Fibroblast of peridontal ligament (primary cell): Measurements from ENCODE around the gene CBLB.
A peak's percentile ranks its signal among the peaks of the same experiment; 100 is the strongest.
"Not testable (repeated sequence)": the region's sequence is repeated elsewhere in the genome, so short reads cannot be mapped to it uniquely, and the experiment has no call there.

Experiments
- DNase-seq: peaks from one replicate; pipeline ENCODE4 v3.0.0-alpha.2; 2010; ENCODE audit errors: extremely low read depth

Gene CBLB

DNA sequence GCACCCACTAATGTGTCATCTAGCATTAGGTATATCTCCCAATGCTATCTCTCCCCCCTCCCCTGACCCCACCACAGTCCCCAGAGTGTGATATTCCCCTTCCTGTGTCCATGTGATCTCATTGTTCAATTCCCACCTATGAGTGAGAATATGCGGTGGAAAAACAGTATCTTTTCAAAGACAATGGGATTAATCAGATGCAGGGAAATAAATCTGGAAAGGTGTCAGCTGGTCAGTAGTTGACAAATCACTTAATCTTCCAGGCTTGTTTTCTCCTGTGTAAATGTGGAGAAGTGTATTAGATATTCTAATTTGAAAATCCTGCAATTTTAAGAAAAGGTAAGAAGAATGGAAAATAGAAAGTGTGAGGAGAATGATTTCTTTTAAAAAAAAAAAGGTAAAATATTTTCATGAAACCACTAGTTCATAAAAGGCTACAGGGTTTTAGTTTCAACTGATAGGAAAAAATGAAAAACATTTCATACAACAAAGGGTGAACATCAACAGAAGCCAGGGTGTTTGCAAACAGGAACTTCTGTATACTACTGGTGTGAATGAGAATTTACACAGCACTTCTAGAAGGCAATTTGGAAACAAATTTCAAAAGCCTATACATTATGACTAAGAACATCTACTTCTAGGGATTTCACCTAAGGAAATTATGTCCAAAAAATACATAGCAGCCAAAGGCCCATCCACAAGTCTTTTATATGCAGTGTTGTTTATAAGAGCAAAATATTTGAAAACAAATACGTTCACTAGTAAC lies 113.5 kb downstream of the CBLB start:
- DNase-seq: no peak

DNA sequence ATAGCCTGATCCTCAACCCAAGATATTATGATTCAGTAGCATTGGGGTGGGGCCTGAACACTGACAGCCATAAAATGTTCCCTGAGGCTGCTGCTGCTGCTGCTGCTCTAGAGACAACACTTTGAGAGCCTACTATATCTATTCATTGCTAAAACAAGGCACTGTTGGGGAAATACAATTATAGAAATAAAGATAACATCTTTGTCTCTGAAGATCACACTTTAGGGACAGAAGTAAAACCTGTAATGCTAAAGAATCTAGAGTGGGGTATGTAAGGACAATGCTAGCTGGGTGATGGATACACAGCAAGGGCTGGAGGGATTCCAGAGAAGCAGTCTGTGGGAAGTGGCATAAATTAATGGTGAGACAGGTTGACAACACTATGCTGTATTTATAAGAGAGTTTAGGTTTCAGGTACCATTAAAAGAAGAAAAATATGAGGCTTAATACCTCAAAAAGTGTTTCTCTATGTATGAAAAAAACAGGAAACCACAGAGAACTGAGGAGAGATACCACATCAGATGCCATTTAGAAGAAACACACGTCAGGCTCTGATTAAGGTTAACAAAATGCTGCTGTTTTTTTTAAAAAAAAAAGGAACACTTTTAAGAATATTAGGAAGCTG lies 115.9 kb downstream of the CBLB start:
- DNase-seq: no peak

DNA sequence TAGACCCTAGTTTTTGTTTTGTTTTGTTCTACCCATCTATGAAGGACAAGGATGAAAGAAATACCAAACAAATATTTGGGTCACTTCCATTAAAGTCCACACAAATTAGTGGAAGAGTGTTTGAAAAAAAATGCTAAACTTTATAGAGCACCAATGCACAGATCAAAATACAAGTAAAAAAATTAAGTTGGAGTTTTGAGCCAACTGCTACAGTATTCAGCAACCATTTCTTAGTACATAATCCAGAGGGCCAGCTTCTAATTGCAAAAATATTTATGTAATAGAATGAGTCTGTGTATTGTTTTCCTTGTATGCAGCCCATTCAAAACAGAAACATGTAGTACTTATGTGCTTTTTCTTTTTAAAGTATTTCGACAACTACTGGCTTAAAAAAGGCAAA lies 121.1 kb downstream of the CBLB start:
- peak; percentile 37 for DNase-seq

DNA sequence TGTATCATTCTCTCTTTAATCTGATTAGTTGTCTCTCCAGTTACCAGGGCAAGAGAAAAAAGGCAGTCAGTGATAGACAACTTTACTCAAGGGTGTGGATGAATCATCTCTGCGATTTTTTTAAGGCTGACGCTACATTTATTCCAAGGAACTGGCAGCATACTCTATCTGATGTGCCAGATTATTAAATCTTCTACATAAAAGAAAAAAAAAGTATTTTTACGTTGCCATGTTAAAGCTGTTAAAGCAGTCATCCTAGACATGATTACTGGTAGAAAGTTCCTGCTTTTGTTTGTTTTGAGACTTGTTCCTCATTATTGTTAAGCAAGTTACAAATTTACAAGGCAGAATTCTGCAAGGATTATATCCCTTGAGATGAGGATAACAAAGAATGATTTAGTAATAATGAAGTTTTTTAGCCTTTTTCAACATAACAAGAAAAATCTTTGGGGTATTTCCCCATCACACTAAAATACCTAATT lies 121.7 kb downstream of the CBLB start:
- DNase-seq: peak; percentile 85

DNA sequence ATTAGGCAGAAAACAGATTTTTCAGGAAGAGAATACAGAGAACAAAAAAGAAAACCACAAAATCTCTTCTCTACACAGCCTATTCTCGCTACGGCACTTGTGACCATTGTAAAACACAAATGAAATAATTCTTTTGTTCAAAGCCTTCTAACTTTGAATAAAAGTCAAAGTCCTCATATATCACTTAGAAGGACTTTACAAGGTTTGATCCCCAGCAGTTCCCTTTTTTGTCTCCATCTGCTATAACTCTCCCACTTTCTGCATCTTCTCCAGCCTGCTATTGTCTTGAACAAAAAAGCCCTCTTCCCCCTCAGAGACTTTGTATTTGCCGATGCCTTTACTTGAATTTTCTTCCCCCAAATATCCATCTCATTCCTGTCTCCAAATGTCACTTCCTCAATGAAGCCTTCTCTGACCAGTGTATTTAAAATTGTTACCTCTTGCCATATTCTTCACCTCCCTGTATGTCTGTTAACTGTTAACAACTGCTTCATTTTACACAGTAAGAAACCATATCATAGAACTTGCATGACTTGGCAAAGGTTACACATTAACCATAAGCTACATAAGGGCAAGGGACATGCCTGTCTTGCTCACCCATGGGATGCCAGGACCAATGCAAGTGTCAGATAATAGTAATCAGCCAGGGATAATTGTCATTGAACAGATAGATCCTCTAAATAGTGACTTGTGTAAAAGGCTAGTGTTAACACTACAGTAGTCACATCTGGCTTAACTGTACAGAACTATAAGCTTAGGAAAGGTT lies 122.4 kb downstream of the CBLB start:
- DNase-seq: no peak

DNA sequence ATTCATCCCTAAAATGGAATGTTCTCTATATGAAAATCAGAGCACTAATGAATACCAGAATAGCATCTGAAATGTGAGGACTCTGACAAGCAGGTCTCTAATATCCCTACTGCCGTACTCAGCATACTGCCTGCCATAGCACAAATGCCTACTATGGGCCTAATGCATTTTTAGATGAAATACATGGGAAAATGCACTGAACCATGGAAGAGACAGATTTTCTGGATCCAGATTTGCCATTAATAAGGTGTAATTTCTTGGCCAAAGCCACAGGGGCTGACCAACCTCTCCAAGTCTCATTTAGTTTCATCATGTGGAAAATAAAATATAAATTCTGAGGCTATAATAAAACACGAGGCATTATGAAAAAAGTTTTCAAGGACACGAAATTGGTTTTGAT lies 123.8 kb downstream of the CBLB start:
- no peak for DNase-seq

DNA sequence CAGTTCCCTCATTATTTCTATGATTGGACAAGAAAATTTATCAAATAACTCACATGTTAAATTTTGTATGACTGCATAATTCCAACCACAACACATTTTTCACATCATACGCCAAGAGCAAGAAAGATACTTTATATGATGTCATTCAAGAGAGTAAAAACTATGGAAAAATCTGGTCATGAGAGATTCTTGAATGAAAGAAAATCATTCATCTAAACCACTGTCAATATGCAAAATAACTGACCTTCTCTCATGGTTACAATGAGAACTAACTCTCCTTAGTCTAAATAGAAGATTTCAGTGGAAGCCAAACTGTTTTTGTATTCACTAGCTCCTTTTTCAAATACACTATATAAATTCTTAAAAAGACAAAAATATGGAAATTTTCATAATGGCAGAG lies 124.6 kb downstream of the CBLB start:
- peak; percentile 12 for DNase-seq

DNA sequence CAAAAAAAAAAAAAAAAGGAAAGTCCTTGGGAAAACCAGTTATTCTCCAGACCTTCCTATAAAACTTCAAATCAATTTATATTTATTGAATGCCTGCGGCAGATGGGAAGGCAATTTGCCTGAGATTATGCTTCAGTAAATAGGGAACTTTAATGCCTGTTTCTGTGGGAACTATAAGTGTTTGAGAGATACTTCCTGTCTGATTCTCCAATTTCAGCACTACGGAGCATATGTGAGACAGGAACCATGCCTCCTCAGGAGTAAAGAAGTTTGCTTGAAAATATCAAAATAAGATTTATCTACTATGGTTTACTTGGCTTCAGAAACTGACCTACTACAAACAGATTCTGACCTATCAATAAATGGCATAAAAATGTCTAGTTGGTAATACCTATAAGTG lies 135.5 kb downstream of the CBLB start:
- DNase-seq: no peak

DNA sequence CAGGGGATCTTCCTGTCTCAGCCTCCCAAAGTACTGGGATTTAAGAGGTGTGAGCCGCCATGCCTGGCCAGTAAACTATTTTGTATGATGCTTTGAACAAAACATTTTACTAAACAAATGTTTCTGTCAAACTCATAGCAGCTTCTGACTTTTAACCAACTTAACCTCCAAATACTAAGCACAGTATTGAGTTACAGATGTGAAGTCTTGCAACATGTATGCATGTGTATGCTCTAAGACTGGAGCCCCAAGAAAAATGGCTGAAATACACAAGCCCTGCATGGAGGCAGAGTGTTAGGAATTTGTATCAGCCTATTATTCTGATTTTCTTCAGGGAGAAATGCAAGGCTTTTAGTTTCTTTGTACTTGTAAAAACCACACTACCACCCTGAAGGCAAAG lies 137.1 kb downstream of the CBLB start:
- peak; percentile 43 for DNase-seq

DNA sequence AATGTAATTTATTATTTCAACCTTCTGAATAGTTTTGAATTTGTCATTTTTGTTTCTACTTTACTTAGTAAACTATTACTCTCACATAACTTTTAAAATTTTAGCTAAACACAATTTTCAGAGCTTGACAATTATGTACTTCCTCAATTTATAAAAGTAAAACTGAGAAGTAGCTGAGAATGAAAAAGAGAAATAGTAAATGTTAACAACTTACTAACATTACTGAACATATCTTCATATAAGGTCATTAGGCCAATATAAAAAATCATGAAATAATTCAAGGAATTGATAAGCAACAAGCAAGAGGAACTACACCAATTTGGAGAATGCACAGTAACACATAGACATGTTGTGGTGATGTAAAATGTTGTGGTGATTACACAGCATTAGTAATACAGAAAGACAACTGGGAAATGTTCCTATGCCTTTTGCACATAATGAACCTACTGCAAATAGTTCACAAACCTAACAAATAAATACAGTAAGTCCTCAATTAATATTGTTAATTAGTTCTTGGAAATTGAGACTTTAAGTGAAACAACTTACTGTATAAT lies 137.9 kb downstream of the CBLB start:
- DNase-seq: no peak

DNA sequence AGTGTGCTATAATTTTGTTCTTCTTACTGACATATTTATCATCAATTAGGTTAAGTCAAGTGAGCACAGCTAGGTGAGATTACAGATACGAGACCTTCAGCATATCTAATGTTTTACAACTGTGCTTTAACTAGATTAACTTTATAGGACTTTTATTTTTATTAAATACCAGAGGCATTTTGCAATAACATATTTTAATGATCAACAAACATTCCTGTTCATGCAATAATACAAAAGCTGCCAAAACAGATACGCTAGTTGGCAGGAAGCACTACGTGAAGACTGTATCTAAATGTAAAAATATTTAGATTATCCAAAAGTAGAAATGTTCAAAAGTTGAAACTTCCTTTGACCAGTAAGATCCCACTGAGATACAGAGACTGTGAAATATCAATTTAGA lies 139.1 kb downstream of the CBLB start:
- peak; percentile 27 for DNase-seq

DNA sequence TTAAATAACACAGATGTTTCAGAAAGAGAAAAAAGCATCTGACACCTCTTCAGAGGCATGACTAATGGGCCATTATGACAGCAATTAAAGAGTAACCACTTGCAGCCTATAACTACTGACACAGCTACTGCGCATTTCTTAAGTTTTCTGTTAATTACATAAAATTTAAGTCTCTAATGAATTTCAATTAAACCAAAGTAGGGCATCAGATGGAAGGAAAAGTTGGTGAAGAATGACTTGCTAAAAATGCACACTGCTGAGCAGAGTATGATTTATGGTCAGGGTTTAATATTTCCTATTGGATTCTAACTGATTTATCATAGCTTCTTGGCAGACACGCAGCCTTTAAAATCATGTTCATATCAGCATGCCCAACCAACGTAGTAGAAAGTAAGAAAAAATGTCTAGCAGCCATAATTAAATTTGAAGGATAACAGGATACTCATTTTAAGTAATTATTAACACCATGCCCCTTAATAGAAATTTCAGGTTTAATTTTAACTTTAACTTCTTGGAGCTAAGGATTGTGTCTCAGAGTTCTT lies 140.0 kb downstream of the CBLB start:
- DNase-seq: no peak

DNA sequence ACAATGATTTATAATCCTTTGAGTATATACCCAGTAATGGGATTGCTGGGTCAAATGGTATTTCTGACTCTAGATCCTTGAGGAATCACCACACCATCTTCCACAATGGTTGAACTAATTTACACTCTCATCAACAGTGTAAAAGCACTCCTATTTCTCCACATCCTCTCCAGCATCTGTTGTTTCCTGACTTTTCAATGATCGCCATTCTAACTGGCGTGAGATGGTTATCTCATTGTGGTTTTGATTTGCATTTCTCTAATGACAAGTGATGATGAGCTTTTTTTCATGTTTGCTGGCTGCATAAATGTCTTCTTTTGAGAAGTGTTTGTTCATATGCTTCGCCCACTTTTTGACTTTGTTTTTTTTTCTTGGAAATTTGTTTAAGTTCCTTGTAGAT lies 141.8 kb downstream of the CBLB start:
- DNase-seq: not testable (repeated sequence)

DNA sequence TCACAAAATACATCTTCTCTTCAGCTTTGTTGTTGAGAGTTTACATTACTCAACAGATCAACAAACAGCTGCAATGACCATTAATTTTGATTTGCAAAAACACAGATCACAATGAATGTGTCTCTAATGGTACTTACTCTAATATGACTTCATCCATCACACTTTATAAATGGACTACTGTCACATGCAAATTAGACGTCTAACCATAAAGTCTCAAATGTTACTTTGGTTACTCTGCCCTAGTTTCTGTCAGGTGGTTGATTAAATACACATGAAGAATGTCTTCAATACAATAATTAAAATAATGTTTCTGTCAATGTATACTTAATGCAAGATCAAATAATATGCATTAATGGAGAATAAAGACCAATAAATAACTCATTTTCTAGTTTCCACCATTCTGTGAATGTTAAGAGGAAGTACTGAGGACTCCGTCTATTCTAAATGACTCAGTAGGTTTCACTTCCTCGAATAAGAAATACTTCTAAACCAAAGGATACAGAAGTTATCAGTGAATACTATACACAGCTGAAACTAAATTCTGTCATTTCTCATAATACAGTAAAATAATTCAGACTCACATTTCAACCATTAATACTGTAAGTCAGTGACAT lies 145.8 kb downstream of the CBLB start:
- no peak for DNase-seq

DNA sequence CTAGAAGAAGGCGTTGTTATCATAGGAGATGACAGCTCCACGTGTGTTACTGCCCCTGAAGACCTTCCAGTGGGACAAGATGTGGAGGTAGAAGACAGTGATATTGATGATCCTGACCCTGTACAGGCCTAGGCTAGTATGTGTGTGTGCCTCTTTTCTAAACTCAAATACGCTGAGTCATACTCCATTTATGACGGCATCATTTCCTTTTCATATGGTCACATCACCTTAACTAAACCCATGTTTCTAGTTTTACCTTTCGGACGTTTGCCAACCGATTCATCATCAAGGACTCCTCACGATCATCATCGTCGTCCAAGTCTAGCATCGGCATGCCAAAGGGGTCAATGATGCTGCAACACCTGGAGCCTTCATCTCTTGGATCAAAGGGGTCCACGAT lies 149.0 kb downstream of the CBLB start:
- no peak for DNase-seq

DNA sequence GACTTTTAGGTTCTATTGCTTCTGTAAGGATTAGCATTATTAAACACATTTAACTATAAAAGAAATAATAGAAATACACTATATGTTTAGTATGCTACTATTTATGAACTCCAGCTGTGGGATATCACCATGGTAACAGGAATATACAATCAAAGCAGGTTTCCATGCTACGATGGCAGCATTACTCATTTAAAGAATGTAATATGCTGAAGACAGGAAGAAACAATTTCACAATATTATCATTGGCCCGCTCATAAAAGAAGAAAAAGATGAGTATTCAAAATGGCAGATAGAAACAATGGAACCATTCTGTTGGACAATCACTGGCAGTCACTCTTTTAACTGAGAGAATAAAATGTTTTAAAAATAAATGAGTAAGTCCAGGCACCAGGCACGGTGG lies 153.4 kb downstream of the CBLB start:
- peak; percentile 83 for DNase-seq

DNA sequence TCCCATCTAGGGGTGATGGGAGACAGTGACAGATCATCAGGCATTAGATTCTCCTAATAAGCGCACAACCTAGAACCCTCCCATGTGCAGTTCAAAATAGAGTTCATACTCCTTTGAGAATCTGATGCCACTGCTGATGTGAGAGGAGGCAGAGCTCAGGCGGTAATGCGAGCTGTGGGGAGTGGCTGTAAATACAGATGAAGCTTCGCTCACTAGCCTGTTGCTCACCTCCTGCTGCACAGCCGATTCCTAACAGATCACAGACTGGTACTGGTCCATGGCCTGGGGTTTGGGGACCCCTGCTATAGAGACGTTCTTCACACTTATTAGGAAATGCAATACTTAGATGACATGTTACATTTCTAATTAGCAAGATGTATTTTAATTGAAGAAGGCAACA lies 154.4 kb downstream of the CBLB start:
- DNase-seq: no peak

DNA sequence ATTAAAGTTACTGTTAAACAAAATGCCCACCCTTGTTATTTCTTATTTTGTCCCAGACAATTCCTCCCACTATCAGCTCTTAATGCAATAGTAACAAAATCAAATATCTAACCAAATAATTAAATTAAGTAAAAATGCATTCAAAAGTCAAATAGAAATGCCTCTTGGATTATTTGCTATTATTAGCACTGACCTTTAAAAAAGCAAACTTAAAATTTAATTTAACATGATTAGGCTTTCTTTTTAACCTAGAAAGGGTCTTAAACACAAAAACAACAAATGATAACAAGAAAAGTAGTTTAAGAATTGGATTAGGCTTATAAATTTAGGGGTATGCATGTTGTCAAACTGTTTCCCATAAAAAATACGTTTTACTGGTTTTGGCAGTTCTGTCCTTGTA lies 159.8 kb downstream of the CBLB start:
- no peak for DNase-seq

DNA sequence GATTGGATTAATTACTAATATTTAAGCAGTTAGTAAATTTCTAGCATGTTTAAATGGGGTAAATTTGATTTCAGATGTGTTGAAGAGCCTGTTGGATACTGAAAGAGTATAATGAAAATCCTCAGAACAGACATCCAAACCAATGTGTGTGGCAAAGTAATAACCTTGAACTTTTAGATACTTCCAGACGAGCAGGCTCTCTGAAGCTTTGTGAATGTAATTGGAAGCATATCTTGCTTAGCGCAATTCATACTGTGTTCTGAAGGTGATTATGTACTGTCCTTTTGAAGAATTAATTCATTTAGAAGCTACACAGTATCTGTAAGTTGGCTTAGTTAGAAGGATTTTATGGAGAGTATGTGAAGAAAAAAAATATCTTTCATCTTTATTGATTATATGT lies 161.8 kb downstream of the CBLB start:
- DNase-seq: no peak

DNA sequence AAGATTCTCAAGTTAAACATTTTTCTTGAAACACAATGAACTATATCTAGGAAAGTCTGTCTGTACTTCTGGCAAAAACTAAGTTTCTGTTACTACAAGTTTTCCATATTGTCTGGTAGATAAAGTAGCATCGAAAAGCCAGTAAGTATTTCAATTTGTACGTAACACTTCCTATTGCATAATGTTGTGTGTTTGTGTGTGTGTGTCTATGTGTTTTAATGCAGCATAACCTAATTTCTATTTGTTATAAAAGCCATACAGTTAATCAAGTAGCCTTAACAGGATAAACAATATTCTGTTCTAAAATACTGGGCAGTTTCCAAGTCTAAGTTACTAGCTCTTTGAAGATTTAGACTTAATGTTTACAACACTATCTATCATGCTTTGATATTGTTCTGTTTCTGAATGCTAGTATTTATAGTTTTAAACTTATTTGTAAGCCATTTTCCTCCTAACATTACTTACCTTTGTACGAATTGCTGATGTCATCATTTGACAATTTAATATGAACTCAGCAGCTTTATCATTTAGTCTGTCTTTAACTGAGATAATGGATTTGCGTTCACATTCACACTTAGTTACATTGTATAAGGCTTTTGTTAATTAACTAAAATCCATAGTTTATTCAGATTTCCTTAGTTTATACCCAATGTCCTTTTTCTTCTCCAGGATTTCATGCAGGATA lies 163.9 kb downstream of the CBLB start:
- DNase-seq: no peak

DNA sequence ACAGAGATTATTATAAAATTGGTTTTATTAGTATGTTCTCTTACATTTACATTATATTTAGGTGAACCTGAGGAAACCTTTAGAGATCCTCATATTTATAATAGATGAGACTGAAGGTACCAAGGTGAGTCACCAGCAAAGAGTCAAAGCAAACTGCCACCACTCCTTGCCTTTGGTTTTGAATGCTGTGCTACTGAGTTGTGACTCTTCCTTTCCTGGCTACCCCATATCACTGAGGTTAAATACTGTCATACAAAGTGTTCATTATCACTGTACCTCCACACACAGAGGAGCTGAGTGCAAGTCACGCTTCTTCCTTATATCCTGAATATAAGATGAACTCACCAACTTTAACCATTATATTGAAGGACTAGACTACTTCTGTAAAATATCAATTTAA lies 168.2 kb downstream of the CBLB start:
- DNase-seq: no peak
